B cell (primary cell): ENCODE measurements around the gene SRGAP2B.
"Not testable (repeated sequence)": the region's sequence is repeated elsewhere in the genome, so short reads cannot be mapped to it uniquely, and the experiment has no call there.

Experiments used
- EZH2 ChIP-seq: IDR thresholded peaks from 2 replicates; pipeline ENCODE4 v1.6.1; 2012; ENCODE audit warnings: borderline replicate concordance, low read depth, mild to moderate bottlenecking, moderate library complexity, low read length; ENCODE audit not compliant: insufficient read depth, poor library complexity, severe bottlenecking
- TF ChIP-seq, protein P1 (sequence below): fragments of 200-600 bp; IDR thresholded peaks from one replicate; pipeline ENCODE4 v1.8.0; 2022; ENCODE audit warnings: antibody characterized with exemption, mild to moderate bottlenecking

DNA sequence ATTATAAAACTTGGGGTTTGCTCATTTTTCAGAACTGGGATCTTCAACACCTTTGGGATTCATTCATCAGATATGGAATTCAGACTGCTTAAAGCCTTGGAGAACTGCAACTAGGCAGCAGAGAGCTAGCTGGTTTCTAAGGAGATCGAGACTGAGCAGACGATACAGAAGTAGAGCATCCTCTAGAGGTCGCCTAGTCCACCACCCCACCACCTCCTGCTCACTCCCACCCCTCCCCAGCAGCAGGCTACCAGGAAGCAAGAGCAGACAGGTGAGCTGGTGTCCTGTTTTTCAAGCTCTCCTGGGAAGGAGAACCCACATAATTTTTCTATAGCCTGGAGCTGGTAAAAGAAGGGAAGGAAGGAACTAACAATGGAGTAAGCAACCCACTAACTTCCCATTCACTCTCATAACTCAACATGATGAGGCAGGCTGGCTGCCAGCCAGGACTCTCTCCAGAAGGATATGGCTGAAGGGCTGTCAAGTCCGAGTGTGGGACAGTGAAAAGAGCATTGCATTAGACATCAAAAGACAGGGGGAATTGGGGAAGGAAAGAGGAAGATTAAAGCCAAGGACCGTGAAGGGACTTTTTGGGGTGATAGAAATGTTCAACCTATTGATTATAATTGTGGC lies 29.8 kb downstream of the SRGAP2B start:
- TF ChIP-seq, protein P1, sequence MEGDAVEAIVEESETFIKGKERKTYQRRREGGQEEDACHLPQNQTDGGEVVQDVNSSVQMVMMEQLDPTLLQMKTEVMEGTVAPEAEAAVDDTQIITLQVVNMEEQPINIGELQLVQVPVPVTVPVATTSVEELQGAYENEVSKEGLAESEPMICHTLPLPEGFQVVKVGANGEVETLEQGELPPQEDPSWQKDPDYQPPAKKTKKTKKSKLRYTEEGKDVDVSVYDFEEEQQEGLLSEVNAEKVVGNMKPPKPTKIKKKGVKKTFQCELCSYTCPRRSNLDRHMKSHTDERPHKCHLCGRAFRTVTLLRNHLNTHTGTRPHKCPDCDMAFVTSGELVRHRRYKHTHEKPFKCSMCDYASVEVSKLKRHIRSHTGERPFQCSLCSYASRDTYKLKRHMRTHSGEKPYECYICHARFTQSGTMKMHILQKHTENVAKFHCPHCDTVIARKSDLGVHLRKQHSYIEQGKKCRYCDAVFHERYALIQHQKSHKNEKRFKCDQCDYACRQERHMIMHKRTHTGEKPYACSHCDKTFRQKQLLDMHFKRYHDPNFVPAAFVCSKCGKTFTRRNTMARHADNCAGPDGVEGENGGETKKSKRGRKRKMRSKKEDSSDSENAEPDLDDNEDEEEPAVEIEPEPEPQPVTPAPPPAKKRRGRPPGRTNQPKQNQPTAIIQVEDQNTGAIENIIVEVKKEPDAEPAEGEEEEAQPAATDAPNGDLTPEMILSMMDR = not testable (repeated sequence)
- not testable (repeated sequence) for TF ChIP-seq EZH2
